Measurements from ENCODE around the gene RAET1L. TPM values are rescaled to one million over a fixed set of nuclear protein-coding genes. Genes with fewer than 3 reads are reported as not detected.
"Not testable (repeated sequence)": the region's sequence is repeated elsewhere in the genome, so short reads cannot be mapped to it uniquely, and the experiment has no call there.

RAET1L gene
- total RNA-seq, 1 experiment from 2014 or later: not detected

GRCh38 chr6:150028799-150029198 lies 3.5 kb upstream of the RAET1L start:
- no peaks in the 10 kb centered on the region for H3K9me3 ChIP-seq
- H3K4me3 ChIP-seq: no peak overlapping the region
- no peaks in the 10 kb centered on the region for H3K27me3 ChIP-seq
- no peak for DNase-seq
- H3K36me3 ChIP-seq: no peaks in the 10 kb centered on the region

GRCh38 chr6:150027806-150028565 lies 2.7 kb upstream of the RAET1L start:
- no peak for DNase-seq
- Histone ChIP-seq H3K27me3 (no peaks in the 10 kb centered on the region), H3K36me3 (no peaks in the 10 kb centered on the region), H3K4me3 (no peak overlapping the region), H3K9me3 (no peaks in the 10 kb centered on the region)

GRCh38 chr6:150026976-150027805 lies 1.9 kb upstream of the RAET1L start:
- H3K27me3 ChIP-seq: no peaks in the 10 kb centered on the region
- H3K9me3 ChIP-seq: no peaks in the 10 kb centered on the region
- H3K36me3 ChIP-seq: no peaks in the 10 kb centered on the region
- no peak overlapping the region for H3K4me3 ChIP-seq
- DNase-seq: no peak

- DNase-seq: no peak
- no peaks in the 10 kb centered on the region for H3K9me3 ChIP-seq
- no peak overlapping the region for H3K4me3 ChIP-seq
- no peaks in the 10 kb centered on the region for H3K27me3 ChIP-seq
- no peaks in the 10 kb centered on the region for H3K36me3 ChIP-seq
Measured at GRCh38 chr6:150024646-150025155, 631 bp downstream of the RAET1L start.

GRCh38 chr6:150024021-150024420 lies 1.3 kb downstream of the RAET1L start:
- not testable (repeated sequence) for DNase-seq, H3K9me3 ChIP-seq, H3K4me3 ChIP-seq, H3K27me3 ChIP-seq, H3K36me3 ChIP-seq

- DNase-seq, H3K9me3 ChIP-seq, H3K36me3 ChIP-seq, H3K27me3 ChIP-seq, H3K4me3 ChIP-seq: not testable (repeated sequence)
Measured at GRCh38 chr6:150021870-150022269, 3.5 kb downstream of the RAET1L start.

- Histone ChIP-seq H3K4me3 (no peak overlapping the region), H3K9me3 (no peaks in the 10 kb centered on the region), H3K36me3 (no peaks in the 10 kb centered on the region), H3K27me3 (peaks cover 4% of the 10 kb centered on the region; the same call in 1 of the 2 replicates)
- DNase-seq: no peak
Measured at GRCh38 chr6:150018846-150019580, 6.3 kb downstream of the RAET1L start.

- not testable (repeated sequence) for H3K27me3 ChIP-seq, H3K36me3 ChIP-seq, H3K4me3 ChIP-seq, H3K9me3 ChIP-seq, DNase-seq
Measured at GRCh38 chr6:150017186-150017521, 8.2 kb downstream of the RAET1L start.

- Histone ChIP-seq H3K27me3 (peaks cover 4% of the 10 kb centered on the region), H3K4me3 (no peak overlapping the region), H3K36me3 (no peaks in the 10 kb centered on the region), H3K9me3 (no peaks in the 10 kb centered on the region)
- DNase-seq: peak; percentile 76
Measured at GRCh38 chr6:150016324-150017185, 8.8 kb downstream of the RAET1L start.

- H3K4me3 ChIP-seq, H3K9me3 ChIP-seq, H3K36me3 ChIP-seq, DNase-seq, H3K27me3 ChIP-seq: not testable (repeated sequence)
Measured at GRCh38 chr6:150015281-150016001, 9.9 kb downstream of the RAET1L start.

GRCh38 chr6:150014623-150015280 lies 10.6 kb downstream of the RAET1L start:
- H3K4me3 ChIP-seq, H3K9me3 ChIP-seq, H3K36me3 ChIP-seq, DNase-seq, H3K27me3 ChIP-seq: not testable (repeated sequence)

GRCh38 chr6:150013785-150014622 lies 11.3 kb downstream of the RAET1L start:
- DNase-seq, H3K4me3 ChIP-seq, H3K9me3 ChIP-seq, H3K27me3 ChIP-seq, H3K36me3 ChIP-seq: not testable (repeated sequence)

- H3K27me3 ChIP-seq, DNase-seq, H3K4me3 ChIP-seq, H3K9me3 ChIP-seq, H3K36me3 ChIP-seq: not testable (repeated sequence)
Measured at GRCh38 chr6:150012846-150013784, 12.2 kb downstream of the RAET1L start.

- Histone ChIP-seq H3K9me3 (no peaks in the 10 kb centered on the region), H3K27me3 (no peaks in the 10 kb centered on the region; the same call in none of the 2 replicates), H3K36me3 (no peaks in the 10 kb centered on the region), H3K4me3 (no peak overlapping the region)
- peak; percentile 80 for DNase-seq
Measured at GRCh38 chr6:150008588-150008987, 16.7 kb downstream of the RAET1L start.

Measured in MG63 (cell line).